GM23248 (cell line): ENCODE results near the gene NXPH4.

Source experiments
- EZH2 ChIP-seq: fragments of 200-600 bp; sonication (generic); IDR thresholded peaks from 2 replicates; pipeline ENCODE4 v1.6.1; 2018; ENCODE audit warnings: antibody characterized with exemption, mild to moderate bottlenecking; ENCODE audit not compliant: insufficient read depth, poor library complexity, severe bottlenecking
- EZH2phosphoT487 ChIP-seq: fragments of 200-600 bp; sonication (generic); IDR thresholded peaks from 2 replicates; pipeline ENCODE4 v1.6.1; 2018; ENCODE audit warnings: antibody characterized with exemption, moderate library complexity, mild to moderate bottlenecking, low read depth; ENCODE audit not compliant: insufficient read depth

DNA sequence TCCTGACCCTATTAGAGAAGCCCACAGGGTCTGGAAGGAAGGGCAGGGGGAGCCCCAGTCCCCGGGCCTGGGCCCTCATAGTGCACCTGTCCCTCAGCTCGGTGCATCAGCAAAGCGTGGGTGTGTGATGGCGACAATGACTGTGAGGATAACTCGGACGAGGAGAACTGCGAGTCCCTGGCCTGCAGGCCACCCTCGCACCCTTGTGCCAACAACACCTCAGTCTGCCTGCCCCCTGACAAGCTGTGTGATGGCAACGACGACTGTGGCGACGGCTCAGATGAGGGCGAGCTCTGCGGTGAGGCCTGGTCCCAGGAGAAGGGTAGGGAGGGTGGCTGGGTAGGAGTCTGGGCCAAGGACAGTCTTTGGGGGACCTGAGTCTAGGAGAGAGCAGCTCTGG lies 42.9 kb upstream of the NXPH4 start:
- TF ChIP-seq EZH2 = no peak
- no peak for TF ChIP-seq EZH2phosphoT487
